GM12874 (cell line): Measurements from ENCODE around the gene PCNX1.

ENCODE experiments used
- TF ChIP-seq, protein P1 (sequence below): IDR thresholded peaks from 2 replicates; pipeline ENCODE4 v1.5.1; 2011; ENCODE audit warnings: low read depth, mild to moderate bottlenecking, control low read depth, low read length, moderate library complexity; ENCODE audit not compliant: insufficient read depth

PCNX1 gene

DNA sequence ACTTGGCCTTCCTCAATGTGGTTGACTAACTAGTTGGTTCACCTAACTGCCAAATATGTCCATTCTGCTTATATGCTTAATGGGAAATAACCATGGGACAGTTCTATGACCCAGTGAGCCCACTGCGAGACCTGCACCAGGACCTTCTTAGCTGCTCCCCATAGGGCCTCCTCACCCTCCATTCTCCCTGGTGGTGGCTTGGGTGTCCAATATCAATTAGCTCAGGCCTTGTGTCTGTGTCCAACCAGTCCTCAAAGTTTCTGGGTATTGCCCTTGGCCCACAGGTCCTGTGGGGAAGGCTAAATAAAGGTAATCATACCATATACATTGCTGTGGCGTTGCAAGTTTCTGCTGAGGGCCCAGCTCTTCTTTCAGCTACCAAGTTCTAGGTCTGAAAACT is 228.2 kb downstream of the PCNX1 start:
- TF ChIP-seq, protein P1, sequence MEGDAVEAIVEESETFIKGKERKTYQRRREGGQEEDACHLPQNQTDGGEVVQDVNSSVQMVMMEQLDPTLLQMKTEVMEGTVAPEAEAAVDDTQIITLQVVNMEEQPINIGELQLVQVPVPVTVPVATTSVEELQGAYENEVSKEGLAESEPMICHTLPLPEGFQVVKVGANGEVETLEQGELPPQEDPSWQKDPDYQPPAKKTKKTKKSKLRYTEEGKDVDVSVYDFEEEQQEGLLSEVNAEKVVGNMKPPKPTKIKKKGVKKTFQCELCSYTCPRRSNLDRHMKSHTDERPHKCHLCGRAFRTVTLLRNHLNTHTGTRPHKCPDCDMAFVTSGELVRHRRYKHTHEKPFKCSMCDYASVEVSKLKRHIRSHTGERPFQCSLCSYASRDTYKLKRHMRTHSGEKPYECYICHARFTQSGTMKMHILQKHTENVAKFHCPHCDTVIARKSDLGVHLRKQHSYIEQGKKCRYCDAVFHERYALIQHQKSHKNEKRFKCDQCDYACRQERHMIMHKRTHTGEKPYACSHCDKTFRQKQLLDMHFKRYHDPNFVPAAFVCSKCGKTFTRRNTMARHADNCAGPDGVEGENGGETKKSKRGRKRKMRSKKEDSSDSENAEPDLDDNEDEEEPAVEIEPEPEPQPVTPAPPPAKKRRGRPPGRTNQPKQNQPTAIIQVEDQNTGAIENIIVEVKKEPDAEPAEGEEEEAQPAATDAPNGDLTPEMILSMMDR, result no peak

DNA sequence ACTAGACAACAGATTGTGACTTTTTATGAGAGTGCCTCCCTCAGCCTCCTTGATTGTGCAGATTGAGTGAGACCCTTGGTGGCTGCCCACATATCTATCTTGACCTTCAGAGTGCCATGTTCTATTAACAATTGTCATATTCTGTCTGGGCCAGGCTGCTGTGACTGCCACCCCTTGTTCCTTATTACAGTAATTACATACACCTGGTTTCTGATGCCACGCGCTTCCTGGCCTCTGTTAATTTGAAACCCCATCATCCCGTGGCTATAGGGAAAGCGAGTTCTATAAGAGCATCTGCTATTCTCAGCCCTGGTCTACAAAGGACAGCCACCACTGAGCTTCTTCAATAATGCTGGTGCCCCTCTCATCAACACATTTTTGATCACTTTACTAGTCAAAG is 228.7 kb downstream of the PCNX1 start:
- TF ChIP-seq, protein P1, result no peak

DNA sequence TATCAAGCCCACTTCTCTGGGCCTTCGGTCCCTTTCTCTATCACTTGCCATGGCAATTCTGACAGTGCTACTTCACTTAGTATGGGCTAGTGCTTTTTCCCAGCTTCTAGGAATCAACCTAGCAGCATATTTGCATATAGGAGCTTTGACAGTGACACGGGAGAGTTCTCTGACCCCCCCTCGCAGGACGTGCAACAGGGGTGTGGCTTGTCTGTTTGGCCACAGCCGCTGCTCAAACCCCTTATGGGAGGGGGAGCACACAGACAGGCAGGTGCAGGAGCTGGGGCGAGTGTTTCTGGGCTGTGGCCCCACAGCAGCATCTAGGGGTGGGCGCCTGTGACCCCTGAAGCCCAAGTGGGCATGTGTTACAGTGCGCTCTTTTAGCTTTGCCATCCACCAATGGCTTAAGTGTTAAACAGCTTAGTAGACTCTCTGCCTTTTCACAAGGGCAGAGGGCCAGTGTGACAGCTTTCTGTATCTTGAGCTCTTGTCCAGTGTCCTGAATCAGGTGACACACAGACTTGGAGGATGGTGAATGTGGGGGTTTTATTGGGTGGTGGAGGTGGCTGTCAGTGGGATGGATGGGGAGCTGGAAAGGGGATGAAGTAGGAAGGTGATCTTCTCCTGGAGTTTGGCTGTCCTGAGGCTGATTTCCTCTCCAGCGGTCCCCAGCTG is 229.3 kb downstream of the PCNX1 start:
- TF ChIP-seq, protein P1, result no peak

DNA sequence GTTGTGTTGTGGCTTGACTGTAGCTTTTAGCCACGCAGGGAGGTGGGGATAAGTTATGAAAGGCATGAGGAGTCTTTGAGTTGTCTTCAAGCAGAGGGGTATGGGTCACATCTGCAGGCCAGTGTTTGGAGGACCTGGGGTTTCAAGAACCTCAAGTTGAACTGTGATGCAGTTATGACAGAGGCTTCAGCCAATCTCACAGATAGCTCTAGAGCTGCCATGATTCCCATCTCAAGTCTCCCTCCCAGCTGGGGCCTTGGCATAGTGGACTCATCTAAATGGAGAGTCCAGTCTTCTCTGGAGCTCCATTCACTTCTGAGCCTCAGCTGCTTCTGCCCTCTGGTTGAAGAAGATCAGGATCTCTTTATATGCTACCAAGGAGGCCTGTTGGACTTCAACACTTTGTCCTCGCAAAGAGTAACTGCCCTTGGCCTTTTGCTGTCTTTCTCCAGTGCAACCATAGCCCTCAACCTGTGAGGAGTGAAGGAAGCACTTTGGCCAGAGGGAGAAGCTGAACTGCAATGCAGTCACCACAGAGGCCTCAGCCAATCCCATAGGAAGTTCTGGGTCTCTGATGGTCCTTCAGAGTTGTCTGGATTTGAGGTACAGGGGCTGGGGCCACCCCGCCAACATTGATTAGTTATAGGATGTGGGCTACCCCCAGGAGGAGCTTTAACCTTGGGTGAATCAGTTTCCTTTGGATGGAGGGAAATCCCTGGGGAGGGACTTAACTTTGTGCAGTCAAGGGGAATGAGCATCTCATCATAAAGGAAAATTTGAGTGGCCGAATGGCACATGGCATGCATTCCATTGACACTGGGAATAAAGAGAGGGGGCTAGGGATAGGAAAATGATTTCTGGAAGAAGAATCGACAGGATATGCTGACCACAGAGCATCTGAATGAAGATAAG is 230.5 kb downstream of the PCNX1 start:
- TF ChIP-seq, protein P1, result no peak

GRCh38 chr14:71138448-71139293 is 231.4 kb downstream of the PCNX1 start:
- TF ChIP-seq, protein P1, result peak; percentile 86

DNA sequence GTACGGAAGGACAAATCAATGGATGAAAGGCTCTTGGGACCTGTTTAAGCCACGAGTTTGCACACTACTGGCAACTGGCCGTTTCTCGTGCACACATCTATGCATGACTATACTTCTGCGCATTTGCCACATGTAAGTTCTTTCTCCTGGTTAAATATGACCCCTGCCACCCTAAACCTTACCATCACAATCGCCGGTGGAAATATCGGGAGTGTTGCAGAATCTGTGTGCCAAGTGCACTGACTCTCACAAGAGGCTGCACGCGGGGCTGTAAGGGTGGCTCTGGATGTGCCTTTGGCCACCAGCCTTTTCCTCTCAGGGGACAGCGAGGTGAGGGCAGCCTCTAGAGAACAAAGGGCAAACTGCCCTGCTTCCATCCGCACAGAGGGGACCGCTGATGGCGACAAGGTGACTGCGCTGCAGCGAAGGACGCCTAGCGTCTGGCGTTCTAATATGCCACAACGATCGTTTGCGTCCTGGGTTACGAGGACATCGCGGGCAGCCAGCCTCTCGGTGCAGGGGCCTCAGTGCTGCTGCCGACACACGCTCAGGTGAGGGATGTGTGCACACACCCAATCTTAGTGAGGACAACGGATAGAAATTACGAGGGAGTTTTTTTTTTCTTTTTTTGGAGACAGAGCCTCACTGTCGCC is 232.2 kb downstream of the PCNX1 start:
- TF ChIP-seq, protein P1, result no peak
